ENCODE results near the gene OOSP3.

GRCh38 chr11:59865031-59865430 is 13.6 kb upstream of the OOSP3 start:
- TF ChIP-seq, protein P1, sequence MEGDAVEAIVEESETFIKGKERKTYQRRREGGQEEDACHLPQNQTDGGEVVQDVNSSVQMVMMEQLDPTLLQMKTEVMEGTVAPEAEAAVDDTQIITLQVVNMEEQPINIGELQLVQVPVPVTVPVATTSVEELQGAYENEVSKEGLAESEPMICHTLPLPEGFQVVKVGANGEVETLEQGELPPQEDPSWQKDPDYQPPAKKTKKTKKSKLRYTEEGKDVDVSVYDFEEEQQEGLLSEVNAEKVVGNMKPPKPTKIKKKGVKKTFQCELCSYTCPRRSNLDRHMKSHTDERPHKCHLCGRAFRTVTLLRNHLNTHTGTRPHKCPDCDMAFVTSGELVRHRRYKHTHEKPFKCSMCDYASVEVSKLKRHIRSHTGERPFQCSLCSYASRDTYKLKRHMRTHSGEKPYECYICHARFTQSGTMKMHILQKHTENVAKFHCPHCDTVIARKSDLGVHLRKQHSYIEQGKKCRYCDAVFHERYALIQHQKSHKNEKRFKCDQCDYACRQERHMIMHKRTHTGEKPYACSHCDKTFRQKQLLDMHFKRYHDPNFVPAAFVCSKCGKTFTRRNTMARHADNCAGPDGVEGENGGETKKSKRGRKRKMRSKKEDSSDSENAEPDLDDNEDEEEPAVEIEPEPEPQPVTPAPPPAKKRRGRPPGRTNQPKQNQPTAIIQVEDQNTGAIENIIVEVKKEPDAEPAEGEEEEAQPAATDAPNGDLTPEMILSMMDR (IDR thresholded peaks at IDR 0.05; ENCODE audit: borderline replicate concordance, extremely low read depth, low read length, poor library complexity, severe bottlenecking): no peak
- no peak for TF ChIP-seq EZH2 (IDR thresholded peaks at IDR 0.05; ENCODE audit: borderline replicate concordance, low read depth, low read length, severe bottlenecking)

Data from DND-41 (cell line).